ENCODE data around the gene MTRF1. TPM values are rescaled to one million over a fixed set of nuclear protein-coding genes. Genes with fewer than 3 reads are reported as not detected.
A peak's percentile ranks its signal among the peaks of the same experiment; 100 is the strongest.
"Not testable (repeated sequence)": the region's sequence is repeated elsewhere in the genome, so short reads cannot be mapped to it uniquely, and the experiment has no call there.

Gene MTRF1
- total RNA-seq, 1 donor from 2014 or later: 11.6 TPM

GRCh38 chr13:41179593-41180250 lies 83.7 kb downstream of the MTRF1 start:
- H3K9me3 Mint-ChIP-seq (ENCODE audit: unreplicated experiment): peaks cover 12% of the 10 kb centered on the region
- H2AFZ ChIP-seq (ENCODE audit: low read depth, low read length): no peak overlapping the region

DNA sequence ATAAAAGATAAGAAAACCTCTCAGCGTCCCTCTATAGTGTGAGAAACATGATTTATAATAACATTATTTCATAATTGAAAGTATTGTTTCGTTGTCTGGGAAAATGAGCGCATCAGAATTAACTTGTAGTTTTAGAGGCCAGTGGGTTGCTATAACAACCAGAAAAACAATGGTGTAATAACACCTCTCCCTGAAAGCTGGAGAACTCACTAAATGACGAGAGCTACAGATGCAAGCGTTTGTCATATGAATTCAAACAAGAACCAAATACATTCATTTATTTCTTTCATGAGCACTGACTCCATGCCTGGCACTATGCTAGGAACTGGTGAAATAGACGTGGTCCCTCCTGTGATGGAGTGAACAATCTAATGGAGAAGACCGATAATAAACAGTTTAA lies 85.3 kb downstream of the MTRF1 start:
- Histone ChIP-seq H3K79me2 (ENCODE audit: insufficient read depth, low read length) (no peaks in the 10 kb centered on the region), H3K27ac (ENCODE audit: low read depth, low read length) (no peak overlapping the region), H3K4me1 (ENCODE audit: insufficient read depth, low read length) (no peaks in the 10 kb centered on the region), H3K4me2 (ENCODE audit: low read length) (no peak overlapping the region), H3K9ac (ENCODE audit: low read length) (no peak overlapping the region), H4K20me1 (ENCODE audit: insufficient read depth, low read length) (no peaks in the 10 kb centered on the region), H3K9me3 (ENCODE audit: insufficient read depth, low read depth, low read length) (peaks cover 5% of the 10 kb centered on the region), H2AFZ (ENCODE audit: low read depth, low read length) (no peak overlapping the region), H3K27me3 (ENCODE audit: insufficient read depth, low read length) (no peaks in the 10 kb centered on the region), H3K4me3 (ENCODE audit: insufficient read depth, low read depth, low read length) (no peak overlapping the region), H3K36me3 (ENCODE audit: insufficient read depth, low read length) (no peaks in the 10 kb centered on the region)
- no peaks in the 10 kb centered on the region for H3K27me3 Mint-ChIP-seq (ENCODE audit: low read depth, unreplicated experiment)
- FAIRE-seq (no peak), DNase-seq (ENCODE audit: low read depth) (peak; percentile 12)
- H3K4me1 Mint-ChIP-seq (ENCODE audit: low read depth, unreplicated experiment): peaks cover 2% of the 10 kb centered on the region
- TF ChIP-seq EZH2 (IDR thresholded peaks at IDR 0.05; ENCODE audit: insufficient read depth, low read length): no peak
- TF ChIP-seq, protein P1, sequence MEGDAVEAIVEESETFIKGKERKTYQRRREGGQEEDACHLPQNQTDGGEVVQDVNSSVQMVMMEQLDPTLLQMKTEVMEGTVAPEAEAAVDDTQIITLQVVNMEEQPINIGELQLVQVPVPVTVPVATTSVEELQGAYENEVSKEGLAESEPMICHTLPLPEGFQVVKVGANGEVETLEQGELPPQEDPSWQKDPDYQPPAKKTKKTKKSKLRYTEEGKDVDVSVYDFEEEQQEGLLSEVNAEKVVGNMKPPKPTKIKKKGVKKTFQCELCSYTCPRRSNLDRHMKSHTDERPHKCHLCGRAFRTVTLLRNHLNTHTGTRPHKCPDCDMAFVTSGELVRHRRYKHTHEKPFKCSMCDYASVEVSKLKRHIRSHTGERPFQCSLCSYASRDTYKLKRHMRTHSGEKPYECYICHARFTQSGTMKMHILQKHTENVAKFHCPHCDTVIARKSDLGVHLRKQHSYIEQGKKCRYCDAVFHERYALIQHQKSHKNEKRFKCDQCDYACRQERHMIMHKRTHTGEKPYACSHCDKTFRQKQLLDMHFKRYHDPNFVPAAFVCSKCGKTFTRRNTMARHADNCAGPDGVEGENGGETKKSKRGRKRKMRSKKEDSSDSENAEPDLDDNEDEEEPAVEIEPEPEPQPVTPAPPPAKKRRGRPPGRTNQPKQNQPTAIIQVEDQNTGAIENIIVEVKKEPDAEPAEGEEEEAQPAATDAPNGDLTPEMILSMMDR (IDR thresholded peaks at IDR 0.05; ENCODE audit: insufficient read depth, low read depth, low read length): no peak
- H3K27ac Mint-ChIP-seq (ENCODE audit: unreplicated experiment): no peak overlapping the region
- peaks cover 9% of the 10 kb centered on the region for H3K9me3 Mint-ChIP-seq (ENCODE audit: unreplicated experiment)
- no peak overlapping the region for H3K4me3 Mint-ChIP-seq (ENCODE audit: unreplicated experiment)
- no peaks in the 10 kb centered on the region for H3K36me3 Mint-ChIP-seq (ENCODE audit: low read depth, unreplicated experiment)

More at GRCh38 chr13:41179593-41180250, 83.7 kb downstream of the MTRF1 start:
- no peak overlapping the region for H3K4me3 ChIP-seq (ENCODE audit: insufficient read depth, low read depth, low read length)
- H3K79me2 ChIP-seq (ENCODE audit: insufficient read depth, low read length): no peaks in the 10 kb centered on the region
- no peaks in the 10 kb centered on the region for H3K27me3 Mint-ChIP-seq (ENCODE audit: low read depth, unreplicated experiment)
- no peak overlapping the region for H3K4me2 ChIP-seq (ENCODE audit: low read length)
- no peak overlapping the region for H3K4me3 Mint-ChIP-seq (ENCODE audit: unreplicated experiment)
- no peaks in the 10 kb centered on the region for H3K36me3 ChIP-seq (ENCODE audit: insufficient read depth, low read length)
- no peaks in the 10 kb centered on the region for H3K27me3 ChIP-seq (ENCODE audit: insufficient read depth, low read length)
- DNase-seq (ENCODE audit: low read depth) (peak; percentile 42), FAIRE-seq (peak; percentile 67)
- no peaks in the 10 kb centered on the region for H3K4me1 ChIP-seq (ENCODE audit: insufficient read depth, low read length)
- no peaks in the 10 kb centered on the region for H4K20me1 ChIP-seq (ENCODE audit: insufficient read depth, low read length)
- H3K4me1 Mint-ChIP-seq (ENCODE audit: low read depth, unreplicated experiment): peaks cover 2% of the 10 kb centered on the region
- TF ChIP-seq EZH2 (IDR thresholded peaks at IDR 0.05; ENCODE audit: insufficient read depth, low read length): no peak
- TF ChIP-seq, protein P1 (IDR thresholded peaks at IDR 0.05; ENCODE audit: insufficient read depth, low read depth, low read length): no peak
- H3K27ac Mint-ChIP-seq (ENCODE audit: unreplicated experiment): no peak overlapping the region
- no peaks in the 10 kb centered on the region for H3K36me3 Mint-ChIP-seq (ENCODE audit: low read depth, unreplicated experiment)
- H3K9me3 ChIP-seq (ENCODE audit: insufficient read depth, low read depth, low read length): peaks cover 2% of the 10 kb centered on the region
- H3K9ac ChIP-seq (ENCODE audit: low read length): no peak overlapping the region
- H3K27ac ChIP-seq (ENCODE audit: low read depth, low read length): no peak overlapping the region

- Histone ChIP-seq H3K36me3 (ENCODE audit: insufficient read depth, low read length) (no peaks in the 10 kb centered on the region), H3K4me1 (ENCODE audit: insufficient read depth, low read length) (no peaks in the 10 kb centered on the region), H2AFZ (ENCODE audit: low read depth, low read length) (no peak overlapping the region), H3K9me3 (ENCODE audit: insufficient read depth, low read depth, low read length) (peaks cover 5% of the 10 kb centered on the region), H4K20me1 (ENCODE audit: insufficient read depth, low read length) (no peaks in the 10 kb centered on the region), H3K4me2 (ENCODE audit: low read length) (no peak overlapping the region), H3K27ac (ENCODE audit: low read depth, low read length) (no peak overlapping the region), H3K27me3 (ENCODE audit: insufficient read depth, low read length) (no peaks in the 10 kb centered on the region), H3K9ac (ENCODE audit: low read length) (no peak overlapping the region), H3K79me2 (ENCODE audit: insufficient read depth, low read length) (no peaks in the 10 kb centered on the region), H3K4me3 (ENCODE audit: insufficient read depth, low read depth, low read length) (no peak overlapping the region)
- no peak overlapping the region for H3K27ac Mint-ChIP-seq (ENCODE audit: unreplicated experiment)
- TF ChIP-seq EZH2 (IDR thresholded peaks at IDR 0.05; ENCODE audit: insufficient read depth, low read length): no peak
- TF ChIP-seq, protein P1 (IDR thresholded peaks at IDR 0.05; ENCODE audit: insufficient read depth, low read depth, low read length): no peak
- peak; percentile 39 for FAIRE-seq
- no peak overlapping the region for H3K4me3 Mint-ChIP-seq (ENCODE audit: unreplicated experiment)
- no peaks in the 10 kb centered on the region for H3K27me3 Mint-ChIP-seq (ENCODE audit: low read depth, unreplicated experiment)
- peaks cover 9% of the 10 kb centered on the region for H3K9me3 Mint-ChIP-seq (ENCODE audit: unreplicated experiment)
- no peak for DNase-seq (ENCODE audit: low read depth)
- H3K36me3 Mint-ChIP-seq (ENCODE audit: low read depth, unreplicated experiment): peaks cover under 1% of the 10 kb centered on the region
- H3K4me1 Mint-ChIP-seq (ENCODE audit: low read depth, unreplicated experiment): peaks cover 2% of the 10 kb centered on the region
These were observed 85.8 kb downstream of the MTRF1 start for GRCh38 chr13:41177616-41178015.

GRCh38 chr13:41175576-41175975 lies 87.8 kb downstream of the MTRF1 start:
- H3K4me2 ChIP-seq (ENCODE audit: low read length); H2AFZ ChIP-seq (ENCODE audit: low read depth, low read length); H3K27me3 ChIP-seq (ENCODE audit: insufficient read depth, low read length); H3K9me3 ChIP-seq (ENCODE audit: insufficient read depth, low read depth, low read length); H3K9ac ChIP-seq (ENCODE audit: low read length); H3K4me3 ChIP-seq (ENCODE audit: insufficient read depth, low read depth, low read length); FAIRE-seq; DNase-seq (ENCODE audit: low read depth); H3K4me1 ChIP-seq (ENCODE audit: insufficient read depth, low read length); H3K4me1 Mint-ChIP-seq (ENCODE audit: low read depth, unreplicated experiment); H3K27ac Mint-ChIP-seq (ENCODE audit: unreplicated experiment); H4K20me1 ChIP-seq (ENCODE audit: insufficient read depth, low read length); H3K27me3 Mint-ChIP-seq (ENCODE audit: low read depth, unreplicated experiment); H3K79me2 ChIP-seq (ENCODE audit: insufficient read depth, low read length); H3K36me3 Mint-ChIP-seq (ENCODE audit: low read depth, unreplicated experiment); H3K4me3 Mint-ChIP-seq (ENCODE audit: unreplicated experiment); H3K36me3 ChIP-seq (ENCODE audit: insufficient read depth, low read length); H3K27ac ChIP-seq (ENCODE audit: low read depth, low read length); H3K9me3 Mint-ChIP-seq (ENCODE audit: unreplicated experiment): not testable (repeated sequence)
